Measurements from ENCODE around the gene APP.

DNA sequence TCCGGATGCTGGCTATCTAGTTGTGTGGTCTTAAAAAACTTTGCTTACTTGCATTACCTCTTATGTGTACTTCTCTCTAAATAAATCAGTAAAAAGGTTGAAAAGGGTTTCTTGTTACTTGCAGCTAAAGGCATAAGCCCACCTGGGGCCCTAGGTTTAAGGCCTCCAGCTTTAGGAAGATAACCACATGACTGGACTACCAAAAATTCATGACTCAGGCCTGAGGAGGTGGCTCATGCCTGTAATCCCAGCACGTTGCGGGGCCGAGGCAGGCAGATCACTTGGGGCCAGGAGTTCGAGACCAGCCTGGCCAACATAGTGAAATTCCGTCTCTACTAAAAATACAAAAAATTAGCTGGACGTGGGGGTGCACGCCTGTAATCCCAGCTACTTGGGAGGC lies 142.9 kb downstream of the APP start:
- TF ChIP-seq, protein P1, sequence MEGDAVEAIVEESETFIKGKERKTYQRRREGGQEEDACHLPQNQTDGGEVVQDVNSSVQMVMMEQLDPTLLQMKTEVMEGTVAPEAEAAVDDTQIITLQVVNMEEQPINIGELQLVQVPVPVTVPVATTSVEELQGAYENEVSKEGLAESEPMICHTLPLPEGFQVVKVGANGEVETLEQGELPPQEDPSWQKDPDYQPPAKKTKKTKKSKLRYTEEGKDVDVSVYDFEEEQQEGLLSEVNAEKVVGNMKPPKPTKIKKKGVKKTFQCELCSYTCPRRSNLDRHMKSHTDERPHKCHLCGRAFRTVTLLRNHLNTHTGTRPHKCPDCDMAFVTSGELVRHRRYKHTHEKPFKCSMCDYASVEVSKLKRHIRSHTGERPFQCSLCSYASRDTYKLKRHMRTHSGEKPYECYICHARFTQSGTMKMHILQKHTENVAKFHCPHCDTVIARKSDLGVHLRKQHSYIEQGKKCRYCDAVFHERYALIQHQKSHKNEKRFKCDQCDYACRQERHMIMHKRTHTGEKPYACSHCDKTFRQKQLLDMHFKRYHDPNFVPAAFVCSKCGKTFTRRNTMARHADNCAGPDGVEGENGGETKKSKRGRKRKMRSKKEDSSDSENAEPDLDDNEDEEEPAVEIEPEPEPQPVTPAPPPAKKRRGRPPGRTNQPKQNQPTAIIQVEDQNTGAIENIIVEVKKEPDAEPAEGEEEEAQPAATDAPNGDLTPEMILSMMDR (IDR thresholded peaks at IDR 0.05) = no peak
- TF ChIP-seq POLR2A (IDR thresholded peaks at IDR 0.05) (no peak), POLR2AphosphoS5 (IDR thresholded peaks at IDR 0.05) (no peak)
